Measurements from ENCODE around the gene ZNG1A. TPM values are rescaled to one million over a fixed set of nuclear protein-coding genes. Genes with fewer than 3 reads are reported as not detected.
"Not testable (repeated sequence)": the region's sequence is repeated elsewhere in the genome, so short reads cannot be mapped to it uniquely, and the experiment has no call there.

ZNG1A gene
- total RNA-seq: 24.2 TPM

GRCh38 chr9:178970-179383 lies at the start of gene ZNG1A:
TSS of gene ZNG1A (minus strand) at chr9:179056. CDS start at chr9:178969, 87 bp downstream.
- ATAC-seq: not testable (repeated sequence)

GRCh38 chr9:227860-228259 lies 49.0 kb upstream of the ZNG1A start:
- ATAC-seq: no peak

- peak; percentile 91 for ATAC-seq
Measured at GRCh38 chr9:224582-225520, 46.0 kb upstream of the ZNG1A start.

GRCh38 chr9:224026-224425 lies 45.2 kb upstream of the ZNG1A start:
- no peak for ATAC-seq

GRCh38 chr9:223152-223551 lies 44.3 kb upstream of the ZNG1A start:
- ATAC-seq: peak; percentile 41

- no peak for ATAC-seq
Measured at GRCh38 chr9:221989-222776, 43.3 kb upstream of the ZNG1A start.

- ATAC-seq: no peak
Measured at GRCh38 chr9:219670-220365, 41.0 kb upstream of the ZNG1A start.

- ATAC-seq: not testable (repeated sequence)
Measured at GRCh38 chr9:219036-219435, 40.2 kb upstream of the ZNG1A start.

- ATAC-seq: no peak
Measured at GRCh38 chr9:217950-218349, 39.1 kb upstream of the ZNG1A start.

- ATAC-seq: no peak
Measured at GRCh38 chr9:216866-217265, 38.0 kb upstream of the ZNG1A start.

GRCh38 chr9:215631-216155 lies 36.8 kb upstream of the ZNG1A start:
- ATAC-seq: no peak

- ATAC-seq: peak; percentile 86
Measured at GRCh38 chr9:214648-215493, 36.0 kb upstream of the ZNG1A start, which contains the start of gene DOCK8. TSS of gene DOCK8 (plus strand) at chr9:214865. CDS start at chr9:214977, 112 bp downstream.

GRCh38 chr9:214351-214647 lies 35.4 kb upstream of the ZNG1A start:
- no peak for ATAC-seq

GRCh38 chr9:213901-214300 lies 35.0 kb upstream of the ZNG1A start:
- ATAC-seq: not testable (repeated sequence)

GRCh38 chr9:212297-212696 lies 33.4 kb upstream of the ZNG1A start:
- ATAC-seq: no peak

GRCh38 chr9:211557-211956 lies 32.7 kb upstream of the ZNG1A start:
- no peak for ATAC-seq

- no peak for ATAC-seq
Measured at GRCh38 chr9:211036-211435, 32.2 kb upstream of the ZNG1A start.

GRCh38 chr9:209143-209758 lies 30.4 kb upstream of the ZNG1A start:
- no peak for ATAC-seq

- ATAC-seq: no peak
Measured at GRCh38 chr9:206481-206880, 27.6 kb upstream of the ZNG1A start.

GRCh38 chr9:199601-200000 lies 20.7 kb upstream of the ZNG1A start:
- ATAC-seq: not testable (repeated sequence)

- ATAC-seq: not testable (repeated sequence)
Measured at GRCh38 chr9:178140-178825, 573 bp downstream of the ZNG1A start.
